ENCODE measurements around the gene SLC22A8.
"Not testable (repeated sequence)": the region's sequence is repeated elsewhere in the genome, so short reads cannot be mapped to it uniquely, and the experiment has no call there.

Gene SLC22A8, protein sequence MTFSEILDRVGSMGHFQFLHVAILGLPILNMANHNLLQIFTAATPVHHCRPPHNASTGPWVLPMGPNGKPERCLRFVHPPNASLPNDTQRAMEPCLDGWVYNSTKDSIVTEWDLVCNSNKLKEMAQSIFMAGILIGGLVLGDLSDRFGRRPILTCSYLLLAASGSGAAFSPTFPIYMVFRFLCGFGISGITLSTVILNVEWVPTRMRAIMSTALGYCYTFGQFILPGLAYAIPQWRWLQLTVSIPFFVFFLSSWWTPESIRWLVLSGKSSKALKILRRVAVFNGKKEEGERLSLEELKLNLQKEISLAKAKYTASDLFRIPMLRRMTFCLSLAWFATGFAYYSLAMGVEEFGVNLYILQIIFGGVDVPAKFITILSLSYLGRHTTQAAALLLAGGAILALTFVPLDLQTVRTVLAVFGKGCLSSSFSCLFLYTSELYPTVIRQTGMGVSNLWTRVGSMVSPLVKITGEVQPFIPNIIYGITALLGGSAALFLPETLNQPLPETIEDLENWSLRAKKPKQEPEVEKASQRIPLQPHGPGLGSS
- 0 reads per million in 4 donors for total RNA-seq

- DNase-seq: no peak
Measured at GRCh38 chr11:63015521-63016215, at the start of gene SLC22A8. Gene SLC22A8 (minus strand): TSS chr11:63015841. CDS start chr11:63014958, 883 bp downstream.

GRCh38 chr11:63046203-63046602 is 30.6 kb upstream of the SLC22A8 start:
- not testable (repeated sequence) for DNase-seq

- no peak for DNase-seq
Measured at GRCh38 chr11:63042596-63042995, 27.0 kb upstream of the SLC22A8 start.

GRCh38 chr11:63032457-63032856 is 16.8 kb upstream of the SLC22A8 start:
- no peak for DNase-seq

GRCh38 chr11:63023841-63024648 is 8.4 kb upstream of the SLC22A8 start:
- peak; percentile 55 to 81 (median 63) for DNase-seq

GRCh38 chr11:63023222-63023814 is 7.7 kb upstream of the SLC22A8 start:
- no peak for DNase-seq

GRCh38 chr11:63022441-63022840 is 6.8 kb upstream of the SLC22A8 start:
- no peak for DNase-seq

- DNase-seq: no peak
Measured at GRCh38 chr11:63020671-63021291, 5.1 kb upstream of the SLC22A8 start.

GRCh38 chr11:63019506-63019905 is 3.9 kb upstream of the SLC22A8 start:
- no peak for DNase-seq

DNA sequence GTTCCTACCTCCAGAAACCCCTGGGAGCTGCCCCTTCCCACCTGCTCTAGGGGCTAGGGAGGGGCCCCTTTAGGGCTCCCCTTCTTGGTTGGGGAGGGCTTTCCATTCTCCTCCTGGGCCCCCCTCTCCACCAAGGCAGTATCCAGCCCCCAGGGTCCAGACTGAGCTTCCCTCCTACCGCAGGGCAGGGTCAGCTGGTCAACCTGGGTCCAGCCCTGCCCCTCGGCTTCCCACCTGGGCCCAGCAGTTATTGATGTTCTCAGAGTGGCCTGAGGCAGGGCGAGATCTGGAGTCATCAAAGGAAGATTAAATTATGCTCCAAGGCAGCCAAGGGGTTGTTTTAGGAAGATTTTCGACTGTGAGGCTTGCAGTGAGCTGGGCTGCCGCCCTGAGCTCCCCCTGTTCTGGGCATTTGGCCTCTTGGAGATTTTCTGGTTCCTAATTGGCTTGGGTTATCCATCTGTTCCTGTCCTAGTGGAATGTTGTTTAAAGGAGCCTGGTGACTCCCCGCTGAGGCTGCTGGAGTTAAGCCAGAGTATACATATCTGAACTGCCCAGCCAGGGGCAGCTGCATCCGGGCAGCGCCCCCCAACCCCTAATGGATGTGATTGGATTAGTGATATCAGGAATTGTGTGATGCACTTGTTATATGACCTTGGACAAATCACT is 1.8 kb upstream of the SLC22A8 start:
- no peak for DNase-seq

DNA sequence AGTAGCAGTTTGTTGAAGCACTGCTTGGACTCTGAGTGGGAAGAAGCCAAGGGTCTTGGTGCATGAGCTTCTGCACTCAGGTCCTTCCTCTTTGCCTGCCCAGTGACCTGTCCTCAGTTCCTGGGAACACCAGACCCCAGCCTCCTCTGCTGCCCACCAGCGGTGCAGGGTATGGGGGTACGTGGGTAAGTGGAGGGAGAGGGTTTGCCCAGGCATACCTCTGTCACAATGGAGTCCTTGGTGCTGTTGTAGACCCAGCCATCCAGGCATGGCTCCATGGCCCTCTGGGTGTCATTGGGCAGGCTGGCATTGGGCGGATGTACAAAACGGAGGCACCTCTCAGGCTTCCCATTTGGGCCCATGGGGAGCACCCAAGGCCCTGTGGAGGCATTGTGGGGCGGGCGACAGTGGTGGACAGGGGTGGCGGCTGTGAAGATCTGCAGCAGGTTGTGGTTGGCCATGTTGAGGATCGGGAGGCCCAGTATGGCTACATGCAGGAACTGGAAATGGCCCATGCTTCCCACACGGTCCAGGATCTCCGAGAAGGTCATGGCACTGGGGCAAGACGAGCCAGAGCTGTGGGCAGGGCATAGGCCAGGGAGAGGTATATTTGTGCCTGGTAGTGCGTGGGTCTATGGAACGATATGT is 1.1 kb downstream of the SLC22A8 start:
- no peak for DNase-seq

GRCh38 chr11:63012839-63013238 is 2.8 kb downstream of the SLC22A8 start:
- no peak for DNase-seq

DNA sequence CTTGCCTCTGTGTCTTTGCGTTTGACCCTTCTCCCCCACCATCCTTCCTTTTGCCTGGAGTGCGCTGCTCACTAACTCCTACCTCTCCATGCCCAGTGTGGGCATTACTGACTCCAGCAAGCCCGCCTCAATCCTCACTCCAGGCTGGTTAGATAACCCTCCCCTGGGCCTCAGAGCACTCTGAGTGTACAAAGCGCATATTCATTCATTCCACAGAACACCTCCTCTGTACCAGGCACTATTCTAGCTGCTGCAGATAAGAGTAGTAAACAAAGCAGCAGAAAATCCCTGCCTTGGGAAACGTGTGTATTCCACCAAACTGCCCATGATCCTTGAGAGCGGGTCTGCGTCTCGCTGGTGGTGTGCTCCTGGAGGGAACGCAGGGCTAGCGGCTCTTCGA is 3.2 kb downstream of the SLC22A8 start:
- DNase-seq: no peak

DNA sequence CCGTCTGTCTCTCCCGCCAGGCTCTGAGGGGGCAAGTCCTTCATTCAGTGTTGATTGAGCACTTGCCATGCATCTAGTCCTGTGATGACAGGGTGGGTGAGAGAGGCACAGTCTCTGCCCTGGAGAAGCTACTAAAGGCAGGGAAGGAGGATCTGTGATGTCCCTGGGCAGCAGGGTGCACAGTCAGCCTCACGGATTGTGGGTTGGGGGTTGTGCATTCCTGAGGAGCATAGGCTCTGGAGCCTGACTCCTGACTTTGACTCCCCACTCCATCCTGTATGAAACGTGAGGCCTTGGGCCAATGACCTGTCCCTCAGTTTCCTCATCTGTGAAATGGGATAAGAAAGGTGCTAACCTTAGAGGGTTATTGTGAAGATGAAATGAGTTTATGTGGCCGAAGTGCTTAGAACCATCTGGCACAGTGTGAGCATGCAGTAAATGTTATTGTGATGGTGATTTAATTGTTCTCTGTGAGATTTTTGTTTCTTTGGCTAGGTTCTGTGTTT is 4.7 kb downstream of the SLC22A8 start:
- no peak for DNase-seq

GRCh38 chr11:63007920-63008319 is 7.7 kb downstream of the SLC22A8 start:
- DNase-seq: no peak

DNA sequence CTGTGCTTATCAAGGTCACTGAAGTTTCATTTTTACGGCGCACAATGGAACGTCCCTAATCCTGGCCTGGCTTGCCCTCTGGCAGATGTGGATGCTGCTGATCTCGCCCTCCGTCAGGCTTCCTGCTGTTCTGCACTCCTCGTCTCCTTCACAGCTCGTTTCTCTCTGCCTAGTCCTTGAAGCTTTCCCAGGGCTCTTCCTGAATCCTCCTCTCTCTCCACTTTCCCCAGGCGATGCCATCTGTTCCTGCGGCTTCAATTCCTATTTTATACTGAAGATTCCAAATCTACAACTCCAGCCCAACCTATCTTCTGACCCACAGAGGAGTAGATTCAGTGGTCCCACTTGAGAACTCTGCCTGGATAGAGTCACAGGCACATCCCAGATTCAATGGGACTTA is 14.2 kb downstream of the SLC22A8 start:
- no peak for DNase-seq

- DNase-seq: no peak
Measured at GRCh38 chr11:62999649-63000048, 16.0 kb downstream of the SLC22A8 start.

DNA sequence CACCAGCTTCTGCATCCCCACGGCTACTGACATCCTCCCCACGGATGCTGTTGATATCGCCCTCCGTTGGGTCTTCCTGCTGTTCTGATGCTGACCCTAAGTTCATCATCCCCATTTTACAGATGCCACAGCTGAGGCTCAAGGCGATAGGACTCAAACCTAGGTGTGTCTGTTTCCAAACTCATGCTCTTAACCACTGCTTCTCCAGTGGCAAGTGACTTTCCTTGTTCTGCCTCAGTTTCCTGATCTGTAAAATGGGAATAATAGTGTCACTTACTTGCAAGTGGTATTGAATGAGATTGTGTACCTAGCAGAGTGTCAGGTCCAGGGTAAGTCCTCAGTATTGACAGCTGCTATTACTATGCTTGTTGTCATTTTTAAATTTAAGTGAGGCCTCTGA is 16.5 kb downstream of the SLC22A8 start:
- DNase-seq: no peak

DNA sequence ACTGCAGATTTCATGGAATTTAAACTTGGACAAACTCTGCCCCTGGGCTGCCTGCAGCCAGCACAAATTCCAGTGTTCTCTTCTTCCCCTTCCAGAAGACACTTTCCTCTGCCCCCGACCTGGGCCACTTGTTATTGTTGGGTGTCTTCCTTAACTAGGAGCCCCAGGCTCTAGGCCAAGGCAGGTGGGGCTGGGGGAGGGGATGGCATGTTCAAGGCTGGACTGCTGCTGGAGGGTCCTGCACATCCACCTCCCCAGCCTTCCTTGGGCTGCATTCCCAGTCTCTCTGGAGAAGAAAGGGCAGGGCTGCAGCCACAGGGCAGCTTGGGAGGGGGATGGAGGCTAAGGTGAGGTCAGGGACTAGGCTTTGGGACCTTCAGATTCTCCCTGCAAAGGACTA is 19.4 kb downstream of the SLC22A8 start:
- DNase-seq: no peak

DNA sequence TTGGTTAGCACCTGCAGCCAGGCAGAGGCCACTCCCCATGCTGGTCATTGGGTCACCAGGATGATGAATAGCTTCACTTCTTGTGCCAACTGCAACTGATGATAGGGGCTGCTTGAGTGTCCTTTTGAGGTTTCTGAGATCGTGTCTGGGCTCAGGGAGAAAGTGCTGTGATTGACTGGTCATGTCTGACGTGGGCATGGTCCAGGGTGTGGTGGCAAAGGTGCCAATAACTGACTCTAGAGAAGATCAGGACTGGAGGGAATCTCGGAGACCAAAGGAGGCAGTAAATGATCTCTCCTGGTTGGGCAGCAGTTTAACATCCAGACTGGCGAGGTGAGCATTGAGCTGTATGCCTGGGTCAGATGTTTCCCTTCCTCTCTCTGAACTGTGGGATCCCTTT is 20.9 kb downstream of the SLC22A8 start:
- no peak for DNase-seq

DNA sequence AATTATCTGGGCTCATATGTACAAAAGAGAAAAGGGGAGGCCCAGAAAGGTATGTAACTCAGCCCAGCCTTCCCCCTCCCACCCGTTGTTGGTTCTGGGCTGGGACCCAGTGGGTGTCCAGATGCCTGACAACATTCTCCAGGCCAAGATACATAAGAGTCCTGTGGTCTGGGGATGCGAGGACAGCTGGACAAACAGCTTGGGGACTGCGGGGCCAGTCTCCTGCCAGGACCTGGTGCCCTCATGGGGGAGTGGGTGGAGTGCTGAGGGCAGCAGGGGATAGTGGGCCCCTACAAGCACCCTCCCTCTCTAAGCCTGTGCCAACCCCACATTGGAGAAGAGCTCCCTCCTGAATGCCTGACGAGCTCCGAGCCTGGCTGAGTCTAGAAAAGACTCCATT is 27.4 kb downstream of the SLC22A8 start:
- DNase-seq: no peak
